Occipital lobe (tissue), 2 donors: ENCODE data around the gene DUSP8. TPM values are rescaled to one million over a fixed set of nuclear protein-coding genes. Genes with fewer than 3 reads are reported as not detected.

ENCODE experiments used
- DNase-seq: peaks from one replicate; lab custom pipeline; 2025; lab: John Stamatoyannopoulos, UW
- total RNA-seq: library from RNA; depleted of rRNA; stranded (reverse); fragments of >200 nt; gene quantifications from one replicate; pipeline ENCODE4 v1.2.3, GENCODE V29; 2014

The DUSP8 gene
- total RNA-seq, 1 donor from 2014 or later, result 5.6 TPM

DNA sequence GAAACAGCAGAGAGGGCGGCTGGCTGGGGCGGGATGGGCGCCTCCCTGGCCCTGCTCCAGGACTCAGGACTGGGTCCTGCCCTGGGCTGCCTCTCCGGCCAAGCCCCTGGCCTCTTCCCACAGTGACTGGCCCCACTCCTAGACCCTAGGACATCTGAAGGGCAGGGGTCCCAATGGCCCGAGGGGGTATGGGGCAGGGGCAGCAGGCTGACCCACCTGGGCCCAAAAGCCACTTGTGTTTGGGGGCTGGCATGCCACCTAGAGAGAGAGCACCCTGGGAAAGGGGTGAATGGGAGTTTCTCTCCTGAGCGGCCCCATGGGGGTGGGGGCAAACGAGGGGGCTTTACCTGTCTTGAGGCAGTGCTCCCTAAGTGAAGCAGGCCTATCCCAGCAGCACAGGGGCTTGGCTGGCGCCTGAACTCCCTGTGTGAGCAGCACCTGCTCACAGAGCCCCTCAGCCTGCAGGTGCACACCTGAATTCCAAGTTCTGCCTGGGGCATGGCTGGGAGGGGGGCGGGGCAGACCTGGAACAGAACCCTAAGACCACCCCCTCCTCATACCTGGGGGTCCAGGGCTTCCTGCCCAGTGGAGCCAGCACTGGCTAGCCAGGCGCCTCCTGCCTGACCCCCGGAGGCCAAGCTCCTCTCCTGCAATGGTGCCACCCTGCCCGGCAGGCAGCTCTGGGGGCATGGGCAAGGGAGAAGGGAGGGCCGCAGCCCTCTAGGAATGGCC is 16.9 kb downstream of the DUSP8 start:
- DNase-seq, result no peak

DNA sequence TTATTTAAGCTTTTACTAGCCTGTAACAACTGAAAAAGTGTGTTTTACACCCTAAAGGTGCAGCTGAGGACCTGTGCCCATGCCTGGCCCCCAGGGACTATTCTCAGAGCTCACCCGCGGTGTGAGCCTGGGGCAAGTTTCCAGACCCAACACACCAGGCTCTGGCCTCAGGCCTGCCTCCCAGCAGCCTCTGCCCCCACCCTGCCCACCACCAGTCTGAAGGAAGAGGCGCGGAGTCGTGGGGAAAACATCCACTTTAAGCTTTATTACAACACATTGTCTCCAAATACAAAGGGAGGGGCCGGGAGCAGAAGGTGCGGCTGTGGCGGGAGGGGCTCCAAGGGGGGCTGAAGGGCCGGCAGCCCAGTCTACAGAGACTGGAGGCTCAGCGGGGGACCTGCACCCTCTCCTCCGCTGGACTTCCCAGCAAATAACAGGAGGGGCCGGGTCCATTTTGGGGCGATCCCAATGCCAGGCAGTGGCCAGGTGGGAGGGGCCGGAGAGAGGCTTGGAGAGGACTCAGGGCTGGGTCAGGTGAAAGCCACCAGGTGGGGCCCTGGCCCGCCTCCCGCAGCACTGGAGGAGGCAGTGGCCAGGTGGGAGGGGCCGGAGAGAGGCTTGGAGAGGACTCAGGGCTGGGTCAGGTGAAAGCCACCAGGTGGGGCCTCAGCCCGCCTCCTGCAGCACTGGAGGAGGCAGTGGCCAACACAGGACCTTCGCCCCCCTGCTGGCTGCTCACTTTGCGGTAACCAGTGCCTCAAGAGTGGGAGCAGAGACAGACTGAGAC is 18.1 kb downstream of the DUSP8 start:
- no peak for DNase-seq

DNA sequence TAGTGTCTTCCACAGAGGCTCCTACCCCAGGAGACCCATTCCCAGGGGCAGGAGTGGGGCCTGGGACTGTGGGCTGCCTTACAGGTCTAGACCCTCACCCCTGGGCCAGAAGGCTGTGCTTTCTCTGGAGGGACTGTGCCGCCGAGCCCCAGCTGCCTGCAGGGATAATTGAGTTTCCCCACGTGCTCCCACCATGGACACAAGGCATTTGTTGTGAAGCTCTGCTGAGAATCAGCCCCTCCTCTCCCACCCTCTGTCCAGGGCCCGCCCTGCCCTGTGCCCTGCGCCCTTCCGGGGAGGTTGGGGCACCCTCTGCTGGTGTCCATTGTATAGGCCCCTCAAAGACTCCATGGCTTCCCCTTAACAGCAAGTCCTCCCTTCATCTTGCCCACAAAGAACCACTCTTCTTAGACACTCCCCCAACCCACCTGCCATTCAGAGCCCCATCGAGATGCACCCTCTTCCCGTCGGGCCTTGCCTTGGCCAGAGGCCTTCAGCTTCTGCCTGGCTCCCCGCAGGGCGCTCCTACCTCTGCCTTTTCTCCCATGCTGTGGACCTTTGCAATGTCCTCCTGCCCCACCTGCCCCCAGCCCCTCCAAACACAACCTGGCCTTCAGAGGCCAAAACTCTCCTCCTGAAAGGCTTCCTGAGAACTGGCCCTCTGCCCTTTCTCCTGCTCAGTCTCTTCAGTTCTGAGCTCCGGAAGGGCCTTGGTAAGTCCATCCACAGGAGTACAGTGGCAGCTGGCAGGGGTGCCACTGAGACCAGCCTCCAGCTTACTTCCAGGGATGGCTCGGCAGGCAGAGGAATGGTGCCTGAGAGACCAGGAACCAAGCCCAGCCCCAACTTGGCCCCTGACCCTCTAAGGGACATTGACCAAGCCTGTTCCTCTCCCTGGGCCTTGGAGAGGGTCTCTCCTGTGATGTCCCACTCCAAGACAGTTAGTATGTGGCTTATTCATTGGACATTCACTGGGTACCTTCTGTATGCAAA is 22.4 kb downstream of the DUSP8 start:
- peak; percentile 60 for DNase-seq

DNA sequence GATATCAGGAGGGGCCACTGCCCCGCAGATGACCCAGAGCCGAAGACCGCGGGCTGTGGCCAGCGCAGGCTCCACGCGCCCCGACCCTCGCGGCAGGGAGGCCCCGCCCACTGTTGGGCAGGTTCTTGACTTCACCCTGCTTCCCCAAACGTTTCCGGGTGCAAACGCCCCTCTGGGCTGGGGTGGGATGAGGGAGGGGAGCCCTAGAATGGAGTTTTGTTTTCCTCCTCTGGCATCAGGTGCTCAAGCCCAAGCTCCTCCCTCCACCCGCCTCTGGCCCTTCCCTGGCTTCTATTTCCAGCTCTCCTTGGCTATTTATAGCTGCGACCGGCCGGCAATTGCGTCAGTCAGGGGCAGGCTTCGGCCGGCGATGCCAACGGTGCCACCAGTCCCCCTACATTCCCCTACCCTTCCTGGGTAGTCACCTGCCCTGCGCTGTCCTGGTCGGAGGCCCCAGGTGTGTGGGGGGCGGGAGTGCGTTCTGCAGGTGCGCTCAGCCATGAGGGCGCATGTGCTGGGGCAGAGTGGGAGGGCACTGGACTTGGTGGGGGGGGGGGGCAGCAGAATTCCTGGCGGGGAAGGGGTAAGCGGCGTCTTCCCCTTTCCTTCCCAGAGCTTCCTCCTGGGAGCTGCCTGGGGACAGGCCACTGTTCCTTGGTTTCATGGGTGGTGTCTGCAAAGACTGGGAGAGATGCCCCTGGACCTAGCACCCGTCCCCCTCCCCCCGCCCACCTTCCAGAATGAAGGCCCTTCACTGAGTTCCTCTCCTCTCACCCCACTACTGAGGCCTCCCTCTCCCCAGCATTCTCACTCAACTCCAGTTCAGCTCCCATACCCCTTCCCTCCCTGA is 23.6 kb downstream of the DUSP8 start:
- peak; percentile 50 for DNase-seq

DNA sequence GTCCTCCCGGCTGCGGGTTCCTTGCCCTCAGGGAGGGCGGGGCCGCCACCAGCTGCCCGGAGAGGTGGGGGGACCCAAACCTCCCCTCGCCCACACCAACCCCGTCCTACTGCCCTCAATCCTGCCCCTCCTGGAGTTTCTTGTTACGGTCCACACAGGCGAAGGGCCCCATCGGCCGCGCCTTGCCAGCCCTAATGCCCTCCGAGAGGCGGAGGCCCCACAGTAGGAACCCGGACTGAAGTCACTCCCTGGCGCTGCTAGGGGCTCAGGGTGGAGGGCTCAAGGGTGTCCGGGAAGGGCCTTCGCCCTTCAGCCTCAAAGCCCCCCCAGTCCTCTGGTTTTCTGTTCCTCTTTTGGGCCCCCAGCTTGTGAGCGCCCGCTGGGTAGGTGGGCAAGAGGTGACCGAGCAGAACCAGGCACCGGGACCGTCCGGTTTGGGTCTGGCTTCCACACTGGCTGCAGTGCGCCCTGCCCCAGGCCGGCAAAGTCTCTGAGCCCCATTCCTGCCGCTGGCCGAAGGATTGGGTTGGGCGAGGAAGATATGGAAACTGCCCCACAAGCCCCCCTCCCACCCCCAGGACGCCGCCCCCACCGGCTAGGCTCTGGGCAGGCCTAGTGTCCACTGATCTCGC is 24.5 kb downstream of the DUSP8 start:
- DNase-seq, result no peak

DNA sequence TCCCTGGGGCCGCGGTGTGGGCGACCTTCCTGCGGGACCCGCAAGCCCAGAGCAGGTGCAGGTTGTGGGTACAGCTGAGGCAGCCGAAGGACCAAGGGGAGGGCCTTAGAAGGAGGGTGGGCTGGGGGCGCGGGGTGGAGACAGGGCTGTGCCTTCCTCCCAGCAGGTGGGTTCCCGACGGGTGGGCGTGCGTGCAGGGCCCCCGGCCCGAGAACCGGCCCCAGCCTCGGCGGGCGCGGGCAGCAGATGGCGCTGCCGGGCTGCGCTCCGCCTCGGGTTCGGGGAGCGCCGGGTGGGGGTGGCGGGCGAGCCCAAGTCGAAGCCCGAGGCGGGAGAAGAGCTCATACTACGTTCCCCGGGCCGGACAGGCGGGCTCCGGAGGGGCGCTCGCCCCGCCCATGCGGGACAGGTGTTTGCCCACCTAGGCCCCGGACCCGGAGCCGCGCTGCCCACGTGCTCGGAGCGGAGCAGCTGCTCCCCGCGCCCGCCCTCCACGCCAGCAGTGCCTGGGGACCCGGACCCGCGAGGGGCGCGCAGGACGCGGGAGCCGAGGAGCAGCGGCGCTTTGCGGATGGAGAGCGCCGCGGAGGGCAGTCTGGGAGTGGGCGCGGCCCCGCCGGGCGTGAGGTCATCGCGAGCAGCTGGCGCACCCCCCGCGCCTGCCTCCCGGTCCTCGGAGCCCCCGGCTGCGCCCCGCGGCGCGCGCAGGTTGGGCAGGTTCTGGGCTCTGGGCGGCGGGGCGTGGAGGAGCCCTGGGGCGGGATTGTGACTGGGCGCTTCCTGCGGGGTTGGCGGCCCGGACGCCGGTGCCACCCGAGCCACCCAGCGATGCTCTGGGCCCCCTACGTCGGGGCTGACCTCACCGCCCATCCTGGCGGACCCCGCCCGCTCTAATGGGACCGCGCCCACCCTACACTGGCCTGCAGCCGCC is 25.3 kb downstream of the DUSP8 start:
- DNase-seq, result no peak

DNA sequence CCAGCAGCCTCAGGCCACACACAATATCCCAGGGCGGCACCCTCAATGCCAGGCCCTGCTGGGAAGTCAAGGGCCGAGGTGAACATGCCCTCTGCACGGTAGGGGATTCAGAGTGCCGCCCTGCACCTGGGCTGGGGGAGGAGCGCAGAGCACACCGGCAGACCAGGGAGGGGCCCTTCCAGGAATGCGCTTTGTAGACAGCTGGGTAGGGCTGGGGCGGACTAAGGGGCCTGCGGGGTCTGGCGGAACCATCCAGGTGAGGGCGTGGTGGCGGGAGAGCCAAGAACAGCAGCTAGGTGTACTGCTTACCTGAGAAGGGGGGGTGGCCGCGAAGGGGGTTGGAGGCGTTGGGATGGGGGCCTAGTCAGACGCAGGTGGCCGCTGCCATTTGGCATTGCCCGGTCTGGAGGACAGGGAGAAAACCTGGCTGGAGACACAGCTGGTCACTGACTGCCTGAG is 26.0 kb downstream of the DUSP8 start:
- no peak for DNase-seq

DNA sequence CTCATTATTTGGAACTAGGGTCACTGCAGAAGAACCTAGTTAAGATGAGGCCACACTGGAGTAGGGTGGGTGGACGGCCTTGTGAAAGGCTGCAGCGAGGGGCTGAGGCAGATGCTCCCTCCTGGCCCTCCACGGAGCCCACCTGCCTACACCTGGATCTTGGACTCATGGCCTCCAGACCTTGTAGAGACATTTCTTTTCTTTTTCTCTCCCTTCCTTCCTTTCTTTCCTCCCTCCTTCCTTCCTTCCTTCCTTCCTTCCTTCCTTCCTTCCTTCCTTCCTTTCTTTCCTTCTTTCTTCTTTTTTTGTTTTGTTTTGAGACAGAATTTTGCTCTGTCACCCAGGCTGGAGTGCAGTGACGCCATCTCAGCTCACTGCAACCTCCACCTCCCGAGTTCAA is 26.6 kb downstream of the DUSP8 start:
- no peak for DNase-seq

DNA sequence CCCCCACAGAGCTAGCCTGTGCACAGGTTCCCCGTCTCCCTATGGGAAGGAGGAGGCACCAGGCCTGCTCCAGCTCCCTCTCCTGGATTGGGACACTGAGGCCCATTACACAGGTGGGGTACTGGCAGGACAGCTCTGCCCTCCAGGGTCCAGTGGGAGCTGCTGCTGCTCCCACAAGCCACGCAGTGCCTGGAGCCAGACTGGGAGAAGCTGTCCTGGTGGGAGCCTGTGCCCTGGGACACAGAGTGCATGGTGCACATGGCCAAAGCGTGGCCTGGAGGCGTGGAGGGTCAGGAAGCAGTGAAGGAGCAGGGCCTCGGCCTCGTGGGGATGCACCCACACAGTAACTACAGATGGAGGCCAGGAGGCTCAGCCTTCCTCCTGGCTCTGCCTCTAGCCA is 27.5 kb downstream of the DUSP8 start:
- DNase-seq, result no peak

DNA sequence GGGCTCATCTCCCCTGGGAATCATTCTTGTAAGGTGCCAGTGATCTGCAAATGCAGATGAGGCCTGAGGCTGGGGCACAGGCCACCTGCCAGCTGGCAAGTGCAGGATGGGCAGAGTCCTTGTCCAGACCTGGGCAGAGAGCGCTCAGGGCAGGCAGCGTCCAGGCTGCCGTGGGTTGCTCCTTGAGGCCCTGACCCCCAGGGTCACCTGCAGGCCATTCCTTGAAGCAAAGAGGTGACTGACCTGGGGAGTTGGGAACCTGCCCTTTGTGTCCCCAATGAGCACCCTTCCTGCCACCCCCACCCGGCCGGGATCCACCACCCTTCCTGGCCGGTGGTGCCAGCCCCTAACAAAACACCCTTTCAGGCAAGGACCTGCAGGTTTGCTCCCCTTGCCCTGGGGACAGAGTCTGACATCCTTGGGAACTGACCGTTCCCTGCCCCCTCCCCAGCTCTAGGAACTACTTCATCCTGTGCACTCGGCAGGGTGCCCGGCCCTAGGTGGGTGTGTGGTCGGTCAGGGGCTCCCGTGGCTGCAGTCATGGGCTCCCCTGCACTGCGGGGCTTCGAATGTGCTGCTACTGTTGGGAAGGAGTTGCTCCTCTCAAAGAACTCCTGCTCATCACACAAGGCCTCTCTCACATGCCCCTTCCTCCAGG is 28.3 kb downstream of the DUSP8 start:
- no peak for DNase-seq

DNA sequence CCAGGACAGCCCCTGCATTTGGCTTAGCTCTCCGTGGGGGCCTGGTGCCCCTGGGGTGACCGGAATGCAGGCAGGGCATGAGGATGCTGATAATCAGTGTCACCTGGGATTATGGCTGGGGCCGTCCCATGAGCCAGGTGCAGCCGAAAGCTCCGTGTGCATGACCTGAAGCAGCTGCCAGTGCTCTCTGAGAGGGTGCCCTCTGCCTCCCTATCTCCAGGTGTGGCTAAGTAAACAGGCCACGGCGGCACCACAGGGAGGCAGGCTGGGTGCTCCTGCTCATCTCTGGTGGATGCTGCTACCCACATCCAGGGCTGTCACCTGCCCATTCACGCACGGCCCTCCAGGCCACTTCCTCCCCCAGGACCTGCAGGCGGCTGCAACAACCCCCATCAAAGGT is 29.8 kb downstream of the DUSP8 start:
- no peak for DNase-seq

DNA sequence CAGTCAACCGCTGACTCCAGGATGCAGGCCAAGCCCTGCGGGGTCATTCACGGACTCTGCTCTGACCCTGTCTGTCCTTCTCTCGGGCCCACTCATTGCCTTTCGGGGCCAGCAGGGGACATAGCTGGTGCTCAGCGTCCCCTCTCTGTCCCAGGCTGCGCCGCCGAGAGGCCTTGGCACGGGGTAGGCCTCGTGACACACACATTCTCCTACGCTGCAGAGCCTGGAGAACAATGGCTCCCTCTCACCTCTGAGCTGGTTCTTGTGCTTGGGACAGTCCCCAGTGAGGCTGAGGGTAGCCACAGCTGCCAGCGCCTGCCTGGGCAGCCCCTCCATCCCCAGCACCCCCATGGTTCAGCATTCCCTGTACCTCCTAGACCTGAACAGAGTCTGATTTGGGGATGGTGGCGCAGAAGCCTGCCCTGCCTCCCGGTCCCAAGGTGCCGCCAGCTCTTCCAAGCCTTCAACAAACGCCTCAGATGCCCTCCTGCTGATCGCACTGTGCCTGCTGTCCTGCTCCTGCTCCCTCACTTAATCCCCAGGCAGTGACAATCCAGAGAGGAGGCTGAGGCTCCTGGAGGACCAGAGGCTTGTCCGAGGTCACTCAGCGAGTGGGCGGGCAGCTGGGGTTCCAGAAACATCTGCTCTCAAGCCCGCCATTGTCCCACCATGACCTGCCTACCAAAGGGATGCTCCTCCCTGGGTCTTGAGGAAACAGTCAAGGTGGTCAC is 30.4 kb downstream of the DUSP8 start:
- peak; percentile 52 for DNase-seq

DNA sequence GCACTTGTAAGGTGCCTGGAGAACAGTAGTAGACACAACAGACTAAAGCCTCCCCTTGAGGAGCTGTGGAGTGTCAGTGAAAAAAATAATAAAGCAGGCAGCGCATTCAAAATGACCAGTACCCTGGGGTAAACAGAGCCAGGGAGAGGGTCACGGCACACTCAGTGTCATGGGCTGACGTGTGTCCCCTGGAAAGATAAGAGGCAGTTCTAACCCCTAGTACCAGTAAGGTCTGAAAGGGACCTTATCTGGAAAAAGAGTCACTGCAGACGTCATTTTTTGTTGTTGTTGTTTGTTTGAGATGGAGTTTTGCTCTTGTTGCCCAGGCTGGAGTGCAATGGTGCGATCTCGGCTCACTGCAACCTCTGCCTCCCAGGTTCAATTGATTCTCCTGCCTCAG is 32.0 kb downstream of the DUSP8 start:
- no peak for DNase-seq

DNA sequence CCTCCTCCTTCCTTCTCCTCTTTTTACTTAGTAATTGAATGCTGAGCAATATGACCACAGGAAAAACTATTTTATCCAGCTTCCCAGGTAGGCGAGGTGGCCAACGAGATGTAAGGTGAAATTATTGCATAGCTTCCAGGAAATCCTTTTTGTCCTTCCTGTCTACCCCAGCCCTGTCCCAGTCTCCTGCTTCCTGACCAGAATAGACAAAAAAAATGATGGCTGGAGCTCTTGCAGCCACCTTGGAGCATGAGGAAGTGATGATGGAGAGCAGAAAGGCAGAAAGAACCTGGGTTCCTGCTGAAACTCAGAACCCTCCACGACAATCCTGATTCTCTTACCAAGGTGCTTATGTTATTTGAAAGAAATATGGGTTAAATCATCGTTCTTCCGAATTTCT is 33.9 kb downstream of the DUSP8 start:
- no peak for DNase-seq

DNA sequence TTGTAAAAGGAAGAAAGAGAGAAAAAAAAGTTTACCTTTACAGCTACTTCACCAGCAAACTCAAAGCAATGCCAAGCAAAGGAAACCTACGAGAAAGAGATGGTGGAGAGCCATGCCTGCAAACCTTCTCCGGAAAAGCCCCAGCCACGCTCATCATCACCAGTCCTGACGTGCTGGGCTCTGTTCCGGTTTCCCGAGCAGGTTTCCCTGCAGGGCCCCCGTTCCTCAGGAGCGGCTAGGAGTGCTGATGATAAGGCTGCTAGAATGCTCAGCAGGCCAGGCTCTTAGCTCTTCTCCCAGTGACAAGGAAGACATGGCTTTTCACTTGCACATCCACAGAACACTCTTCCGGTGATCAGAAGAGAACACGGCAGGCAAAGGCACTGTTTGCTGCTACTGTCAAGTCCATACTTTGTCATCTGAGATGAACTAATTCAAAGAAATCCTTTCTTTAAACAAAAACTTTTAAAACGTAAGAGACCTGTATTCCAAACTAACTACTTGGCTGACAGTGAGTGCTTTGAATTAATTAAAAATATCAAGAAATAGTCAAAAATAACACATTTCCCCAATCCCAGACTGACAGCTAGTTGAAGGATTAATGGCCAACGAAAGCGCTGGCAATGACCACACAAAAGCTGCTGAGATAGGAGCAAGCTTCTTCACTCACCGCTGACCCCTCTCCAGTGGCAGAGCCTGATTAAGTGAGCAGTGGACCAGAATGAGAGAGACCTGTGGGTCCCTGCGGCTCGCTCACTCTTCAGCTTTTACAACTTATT is 35.8 kb downstream of the DUSP8 start:
- no peak for DNase-seq

DNA sequence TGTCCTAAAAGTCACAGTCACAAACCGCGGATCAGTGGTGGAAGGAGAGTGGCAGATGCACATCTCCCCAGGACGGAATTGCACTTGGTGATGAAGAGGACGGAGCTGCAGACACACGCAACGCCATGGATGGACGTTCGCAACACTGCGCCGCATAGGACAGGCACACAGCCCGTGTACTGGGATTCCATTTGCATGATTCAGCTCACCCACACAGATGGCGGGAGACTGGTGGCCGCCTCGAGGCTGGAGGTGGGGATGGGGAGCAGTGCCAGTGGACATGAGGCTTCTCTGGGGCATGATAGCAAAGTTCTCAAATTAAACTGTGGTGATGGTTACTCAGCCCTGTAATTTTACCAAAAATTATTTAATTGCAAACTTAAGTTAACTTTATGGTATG is 37.4 kb downstream of the DUSP8 start:
- DNase-seq, result peak; percentile 30

DNA sequence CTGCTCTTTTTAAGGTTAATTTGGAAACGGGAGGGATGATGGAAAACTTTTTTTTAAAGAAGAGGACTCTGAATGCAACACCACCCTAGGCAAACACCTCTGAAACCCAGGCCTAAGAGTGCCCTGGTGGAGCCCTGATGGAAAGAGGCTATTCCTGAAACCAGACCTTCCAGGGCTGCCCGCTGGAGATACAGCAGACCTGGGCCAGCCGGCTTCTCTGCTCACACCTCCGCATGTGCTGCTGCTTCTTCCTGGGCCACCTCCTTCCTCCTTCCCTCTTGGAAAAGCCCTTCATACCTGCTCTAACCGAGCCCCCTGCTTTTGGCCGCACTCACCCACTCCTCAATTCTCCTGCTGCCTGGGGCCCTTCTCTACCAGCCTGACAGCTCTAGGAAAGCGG is 37.9 kb downstream of the DUSP8 start:
- no peak for DNase-seq
